NOMO-1 treated with DMSO at 0.1 percent for 48 hours (cell line): Measurements from ENCODE around the gene TPR.
"Not testable (repeated sequence)": the region's sequence is repeated elsewhere in the genome, so short reads cannot be mapped to it uniquely, and the experiment has no call there.

Experiments
- DNase-seq: peaks from one replicate; lab custom pipeline; 2025; ENCODE audit not compliant: unreplicated experiment; lab: John Stamatoyannopoulos, UW

The TPR gene

DNA sequence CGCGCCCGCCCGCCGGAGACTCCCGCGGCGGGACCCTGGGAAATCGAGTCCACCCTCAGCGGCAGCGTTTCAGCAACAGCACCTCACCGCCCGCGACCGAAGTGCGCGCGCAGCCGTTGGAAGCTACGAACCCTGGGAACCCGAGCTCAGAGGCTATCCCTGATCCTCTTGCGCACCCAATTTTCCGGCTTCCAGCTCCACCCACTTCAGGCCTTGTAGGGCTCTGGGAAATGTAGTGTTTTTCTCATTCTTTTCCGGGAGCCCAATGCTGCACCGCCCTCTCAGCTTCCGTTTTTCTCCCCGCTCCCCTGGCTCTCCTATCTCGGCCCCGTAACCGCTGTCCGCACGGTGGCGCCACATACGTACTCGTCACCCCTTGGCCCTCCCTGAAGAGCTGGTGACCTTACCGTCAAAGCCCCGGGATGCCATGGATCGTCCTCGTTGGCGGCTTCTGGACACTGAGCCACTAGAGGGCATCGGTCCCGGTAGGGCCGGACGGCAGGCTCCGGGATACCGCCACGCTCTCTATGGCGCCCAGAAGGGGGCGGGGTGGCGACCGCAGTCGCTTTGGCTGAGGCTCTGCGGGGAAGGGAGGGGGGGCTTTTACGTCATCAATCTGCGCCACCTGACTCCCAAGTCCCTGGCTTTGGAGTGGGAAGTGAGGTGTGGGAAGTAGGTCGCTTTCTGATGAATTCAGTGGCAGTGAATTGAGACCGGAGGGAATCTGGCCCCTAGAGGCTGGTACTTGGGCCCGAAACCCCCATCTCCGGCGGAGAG lies at the start of gene TPR, which contains the start of gene ODR4:
Gene TPR, minus strand, starts transcription at position 102 of the 777 bp plus-strand sequence. CDS start 225 bp downstream, outside the sequence.
Gene ODR4, plus strand, starts transcription at position 687 of the 777 bp plus-strand sequence. CDS start 3,948 bp downstream, outside the sequence.
- peak; percentile 99 for DNase-seq

DNA sequence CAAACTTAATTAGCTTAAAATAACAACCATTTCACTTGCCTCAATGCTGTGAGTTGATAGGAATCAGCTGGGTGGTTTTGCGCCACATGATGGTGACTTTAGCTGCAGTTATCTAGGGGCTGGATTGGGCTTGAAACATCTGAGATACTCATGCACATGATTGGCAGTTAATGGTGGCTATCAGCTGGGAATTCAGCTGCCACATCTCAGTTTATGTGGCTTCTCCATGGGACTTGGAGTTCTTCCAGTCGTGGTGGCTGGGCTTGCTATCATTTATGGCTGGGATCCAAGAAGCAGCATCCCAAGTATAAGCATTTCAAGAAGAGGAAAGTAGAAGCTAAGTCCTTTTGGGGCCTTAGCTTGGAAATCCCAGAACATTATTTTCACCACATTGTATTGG lies 49.5 kb upstream of the TPR start:
- no peak for DNase-seq

DNA sequence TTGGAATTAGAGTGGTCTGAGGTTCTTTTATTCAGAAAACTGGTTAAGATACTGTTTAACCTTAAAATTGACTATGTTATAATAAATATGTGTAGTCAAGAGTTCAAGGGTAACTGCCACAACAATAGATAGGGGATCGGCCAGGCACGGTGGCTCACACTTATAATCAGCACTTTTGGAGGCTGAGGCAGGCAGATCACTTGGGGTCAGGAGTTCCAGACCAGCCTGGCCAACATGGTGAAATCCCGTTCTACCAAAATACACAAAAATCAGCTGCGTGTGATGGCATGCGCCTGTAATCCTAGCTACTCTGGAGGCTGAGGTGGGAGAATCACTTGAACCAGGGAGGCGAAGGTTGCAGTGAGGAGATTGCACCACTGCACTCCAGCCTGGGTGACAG lies 46.4 kb upstream of the TPR start:
- no peak for DNase-seq

DNA sequence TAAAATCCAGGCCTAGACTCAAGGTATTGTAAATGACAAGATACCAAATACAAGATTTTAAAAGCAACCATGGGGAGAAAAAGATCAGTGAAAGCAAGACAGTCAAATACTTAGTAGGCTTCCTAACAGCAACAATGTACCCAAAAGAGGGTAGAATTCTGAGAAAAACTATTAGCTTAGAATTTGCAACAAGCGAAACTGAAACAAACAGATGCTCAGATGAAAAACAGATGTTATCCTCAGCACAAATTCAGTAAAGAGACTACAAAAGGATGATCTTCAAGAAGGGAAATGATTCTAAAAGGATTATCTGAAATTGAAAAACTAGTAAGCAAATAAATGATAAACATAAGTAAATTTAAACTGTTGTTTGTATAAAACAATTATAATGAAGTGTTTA lies 45.9 kb upstream of the TPR start:
- no peak for DNase-seq

DNA sequence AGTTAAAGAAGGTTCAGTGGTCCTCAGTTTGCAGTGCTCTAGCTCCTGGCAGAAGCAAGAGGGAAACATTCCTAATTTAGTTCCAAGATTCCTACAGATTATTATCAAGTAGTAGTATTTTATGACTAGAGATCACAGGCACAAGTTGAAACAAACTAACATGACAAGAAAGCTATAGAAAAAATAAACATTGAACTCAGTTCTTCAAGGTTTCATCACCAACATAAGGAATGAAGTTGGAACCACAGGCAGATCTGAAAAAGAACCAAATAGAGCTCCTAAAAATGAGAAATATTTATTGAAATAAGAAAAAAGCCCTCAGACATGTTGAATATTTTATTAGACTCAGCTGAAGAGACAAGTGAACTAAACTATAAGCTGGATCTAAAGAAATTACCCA lies 45.3 kb upstream of the TPR start:
- DNase-seq, result no peak

DNA sequence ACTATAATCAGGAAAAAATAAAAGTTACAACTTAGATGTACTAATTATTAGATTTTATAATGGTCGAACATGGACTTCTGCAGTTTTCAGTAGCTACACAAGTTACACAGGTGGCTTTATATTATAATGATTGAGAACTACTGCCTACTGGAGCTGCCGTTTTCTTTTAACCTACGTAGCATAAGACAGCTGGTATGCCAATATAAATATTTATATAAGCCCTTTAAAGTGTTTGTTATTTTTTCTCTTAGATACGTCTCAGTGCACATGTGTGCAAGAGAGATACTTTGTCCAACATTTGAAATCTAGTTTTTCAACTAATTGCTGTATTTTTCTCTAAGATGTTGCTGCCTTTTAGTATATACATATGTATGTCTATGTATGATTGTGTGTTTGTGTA lies 43.5 kb upstream of the TPR start:
- DNase-seq, result no peak

DNA sequence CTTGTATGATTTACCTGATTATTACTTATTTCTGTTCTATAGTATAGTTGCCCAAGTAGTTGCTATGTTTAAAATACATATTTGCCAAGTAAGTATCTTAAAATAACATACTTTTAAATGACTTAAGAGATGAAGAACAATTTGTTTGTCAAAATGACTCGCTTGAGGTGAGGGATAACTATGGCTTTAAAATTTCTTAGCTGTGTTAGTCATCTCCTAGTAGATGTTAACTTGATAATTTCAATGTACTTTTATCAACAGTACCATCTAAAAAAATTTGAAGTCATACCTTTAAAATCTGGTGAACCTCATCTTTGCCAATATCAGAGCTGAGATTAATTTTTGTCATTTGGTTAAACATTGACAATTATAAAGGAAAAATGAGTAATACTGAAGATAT lies 38.3 kb upstream of the TPR start:
- DNase-seq, result no peak

DNA sequence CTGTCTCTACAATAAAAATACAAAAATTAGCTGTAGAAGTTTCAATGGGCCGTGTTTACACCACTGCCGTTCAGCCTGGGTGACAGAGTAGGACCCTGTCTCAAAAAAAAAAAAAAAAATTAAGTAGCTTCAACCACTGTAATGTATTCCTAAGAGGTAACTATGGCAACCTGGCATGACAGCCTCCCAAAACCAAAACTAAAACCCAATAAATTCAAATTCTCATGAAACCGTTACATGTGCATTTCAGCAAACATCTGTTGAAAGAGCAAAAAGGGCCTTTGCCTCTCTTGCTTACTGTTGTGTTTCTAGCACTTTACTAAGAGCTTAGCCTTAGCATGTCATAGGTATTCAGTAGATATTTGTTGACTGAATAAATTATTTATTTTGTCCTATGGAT lies 34.0 kb upstream of the TPR start:
- DNase-seq, result no peak

DNA sequence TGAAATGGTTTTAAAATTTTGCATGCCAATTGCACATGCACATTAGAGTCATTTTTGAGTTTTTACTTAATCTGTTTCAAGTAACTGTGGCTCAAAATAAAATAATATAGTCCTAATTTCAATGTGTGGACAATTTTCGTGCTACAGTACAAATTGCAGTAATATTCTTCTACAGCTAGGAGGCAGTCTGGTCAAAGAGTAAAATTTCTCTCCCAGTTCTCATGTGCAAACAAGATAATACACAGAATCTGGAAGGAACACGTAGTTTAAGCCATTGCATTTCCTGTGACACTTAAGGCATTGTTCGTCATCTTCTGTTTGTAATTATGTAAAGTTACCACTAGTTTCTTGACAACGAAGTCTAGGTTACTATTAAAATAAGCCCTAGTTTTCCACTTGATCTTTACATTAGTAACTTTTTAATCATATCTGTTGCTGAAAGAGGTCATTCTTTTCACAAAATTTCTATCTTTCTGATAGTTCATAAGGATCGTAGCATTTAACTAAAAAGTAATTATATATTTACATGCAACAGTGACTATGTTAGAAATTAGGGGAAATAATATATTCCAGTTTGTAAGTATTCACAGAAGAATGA lies 29.5 kb upstream of the TPR start:
- peak; percentile 77 for DNase-seq

DNA sequence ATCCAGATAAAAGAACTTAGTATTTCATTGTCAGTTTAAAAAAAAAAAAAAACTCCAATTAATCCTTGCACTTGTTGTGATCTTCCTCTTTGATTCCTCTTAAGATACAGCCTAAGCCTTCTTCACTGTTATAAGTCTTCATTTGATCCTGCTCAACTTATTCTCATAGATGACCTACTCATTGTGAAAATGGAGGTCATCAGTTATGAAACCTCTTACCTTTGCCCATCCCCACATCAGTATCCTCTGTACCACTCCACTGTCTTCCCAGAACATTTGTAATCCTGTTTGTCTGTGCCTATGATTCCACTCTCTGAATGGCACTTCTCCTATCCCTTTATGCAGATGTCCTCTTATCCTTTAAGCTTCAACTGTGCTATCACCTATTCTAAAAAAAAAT lies 28.6 kb upstream of the TPR start:
- no peak for DNase-seq

DNA sequence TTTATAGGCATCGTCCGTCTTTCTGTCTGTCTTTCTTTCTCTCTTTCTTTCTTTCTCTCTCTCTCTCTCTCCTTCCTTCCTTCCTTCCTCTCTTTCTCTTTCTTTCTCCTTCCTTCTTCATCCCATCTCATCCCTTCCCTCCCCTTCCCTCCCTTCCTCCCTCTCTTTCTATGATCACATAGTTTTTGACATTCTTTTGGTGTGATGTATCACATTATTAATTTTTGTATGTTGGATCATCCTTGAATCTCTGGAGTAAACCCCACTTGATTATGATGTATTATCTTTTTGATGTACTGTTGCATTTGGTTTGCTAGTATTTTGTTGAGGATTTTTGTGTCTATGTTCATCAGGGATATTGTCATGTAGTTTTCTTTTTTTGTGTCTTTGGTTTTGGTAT lies 26.4 kb upstream of the TPR start:
- DNase-seq, result not testable (repeated sequence)

DNA sequence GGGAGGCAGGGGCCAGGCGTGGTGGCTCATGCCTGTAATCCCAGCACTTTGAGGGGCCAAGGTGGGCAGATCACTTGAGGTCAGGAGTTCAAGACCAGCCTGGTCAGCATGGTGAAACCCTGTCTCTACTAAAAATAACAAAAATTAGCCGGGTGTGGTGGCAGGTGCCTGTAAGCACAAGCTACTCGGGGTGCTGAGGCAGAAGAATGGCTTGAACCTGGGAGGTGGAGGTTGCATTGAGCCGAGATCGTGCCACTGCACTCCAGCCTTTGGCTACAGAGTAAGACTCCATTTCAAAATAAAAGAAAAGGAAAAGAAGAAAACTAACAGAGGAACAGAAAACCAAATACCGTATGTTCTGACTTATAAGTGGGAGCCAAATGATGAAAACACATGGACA lies 17.7 kb upstream of the TPR start:
- DNase-seq, result not testable (repeated sequence)

DNA sequence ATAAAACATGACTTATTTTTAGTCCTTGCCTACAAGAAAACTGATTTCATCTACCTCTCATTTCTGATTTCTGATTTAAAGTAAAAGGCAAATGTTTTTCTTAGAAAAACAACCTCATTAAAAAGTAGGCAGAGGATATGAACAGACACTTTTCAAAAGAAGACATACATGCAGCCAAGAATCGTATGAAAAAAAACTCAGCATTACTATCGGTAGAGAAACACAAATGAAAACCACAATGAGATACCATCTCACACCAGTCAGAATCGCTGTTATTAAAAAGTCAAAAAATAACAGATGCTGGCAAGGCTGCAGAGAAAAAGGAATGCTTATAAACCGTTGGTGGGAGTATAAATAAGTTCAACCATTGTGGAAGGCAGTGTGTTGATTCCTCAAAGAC lies 16.8 kb upstream of the TPR start:
- DNase-seq, result no peak

DNA sequence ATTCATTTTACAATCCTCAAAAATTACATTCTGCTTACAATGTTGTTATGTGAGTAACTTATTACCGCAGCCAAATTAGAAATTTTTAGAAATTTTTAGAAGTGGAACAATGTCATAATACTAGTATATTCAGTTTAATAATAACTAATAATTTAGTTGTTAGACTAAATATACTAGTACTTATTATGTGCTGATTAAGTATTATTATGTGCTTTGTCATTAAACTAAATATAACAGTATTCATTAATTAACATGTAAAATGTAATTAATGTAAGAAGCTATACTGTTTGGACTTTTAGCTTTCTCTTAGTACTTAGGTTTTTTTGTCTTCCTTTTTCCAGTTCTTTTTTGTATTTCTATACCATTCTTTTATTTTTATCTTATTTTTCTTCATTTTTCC lies 15.9 kb upstream of the TPR start:
- no peak for DNase-seq

DNA sequence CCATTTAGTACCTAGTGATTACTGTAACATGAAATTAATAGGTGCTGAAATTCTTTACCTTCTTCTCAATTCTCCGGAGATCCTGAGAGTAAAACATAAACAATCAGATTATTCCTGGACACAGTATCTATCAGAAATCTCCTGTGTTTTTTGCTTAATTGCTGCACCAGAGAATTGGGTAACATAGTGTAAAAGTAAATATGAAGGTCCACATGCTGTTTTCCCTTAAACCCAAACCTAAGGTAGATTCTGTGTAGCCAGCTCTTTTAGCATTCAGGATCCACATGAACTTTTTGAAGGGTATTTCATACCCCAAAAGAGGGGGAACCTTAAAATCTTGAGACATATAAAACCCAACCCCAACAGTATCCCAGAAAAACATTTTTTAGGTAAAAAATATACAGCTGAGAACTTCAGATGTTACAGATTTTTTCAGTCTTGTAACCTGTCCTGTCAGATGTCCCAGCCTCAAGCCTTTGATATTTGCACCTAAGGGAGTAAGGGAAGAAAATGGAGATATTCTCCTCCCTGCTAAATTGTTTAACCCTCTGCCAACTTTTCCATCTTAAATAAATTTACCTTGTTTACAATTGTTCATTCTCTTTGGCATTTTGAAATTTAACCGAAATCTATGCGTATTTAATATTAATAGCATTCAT lies 11.8 kb upstream of the TPR start:
- DNase-seq, result no peak

DNA sequence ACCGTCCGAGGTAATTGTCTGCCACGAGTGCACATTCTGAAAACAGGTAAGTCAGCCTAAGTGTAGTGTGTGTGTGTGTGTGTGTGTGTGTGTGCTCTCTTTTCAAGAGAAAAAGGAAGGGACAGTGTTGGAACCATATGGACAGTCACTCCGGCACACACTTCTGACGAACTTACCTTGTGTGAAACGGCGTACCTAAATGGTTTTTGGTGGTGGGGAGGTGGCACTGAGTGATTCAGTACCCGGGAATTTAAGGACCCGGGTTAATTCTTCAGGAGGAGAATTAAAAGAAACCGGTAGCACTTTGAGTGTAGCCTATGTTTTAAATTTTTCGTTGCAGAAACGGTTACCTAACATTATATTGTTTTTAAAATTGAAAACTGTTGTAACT lies 871 bp upstream of the TPR start:
- no peak for DNase-seq

DNA sequence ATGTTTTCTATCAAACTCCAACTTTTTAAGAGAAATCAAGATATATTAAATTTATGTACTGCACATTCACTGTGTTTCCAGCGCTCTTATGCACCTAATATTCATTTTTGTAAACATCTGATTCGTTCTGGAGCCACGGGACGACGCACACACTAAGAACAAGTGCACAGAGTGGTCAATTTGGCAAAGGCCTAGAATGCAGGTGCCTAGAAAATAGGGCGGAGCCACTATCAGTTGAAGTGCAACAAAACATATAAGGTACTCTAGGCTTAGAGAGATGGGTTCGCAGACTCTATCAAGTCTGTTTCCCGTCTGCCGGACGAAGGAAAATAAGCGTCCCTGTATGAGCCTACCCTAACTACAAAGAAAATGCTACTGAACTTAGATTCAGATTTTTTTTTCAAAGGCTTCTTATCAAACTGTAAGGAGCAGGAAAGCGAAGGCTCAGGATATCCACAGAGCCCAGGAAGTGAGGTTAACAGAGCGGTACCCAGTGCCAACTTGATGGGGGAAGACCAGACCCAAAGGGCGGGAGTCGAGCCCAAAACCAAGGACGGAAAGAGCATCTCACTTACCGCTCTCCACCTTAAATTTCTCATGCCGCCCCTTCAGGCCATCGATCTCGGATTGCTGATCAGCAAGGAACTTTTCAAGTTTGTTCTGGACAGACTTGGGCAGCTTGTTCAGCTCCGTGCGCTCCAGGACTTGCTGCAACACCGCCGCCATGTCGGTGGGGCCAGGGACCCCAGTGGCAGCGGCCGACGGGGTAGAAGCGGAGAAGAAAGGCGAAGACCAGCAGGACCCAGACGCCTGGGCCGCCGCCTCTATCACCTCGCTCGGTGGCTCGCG lies 526 bp downstream of the TPR start:
- DNase-seq, result peak; percentile 16

DNA sequence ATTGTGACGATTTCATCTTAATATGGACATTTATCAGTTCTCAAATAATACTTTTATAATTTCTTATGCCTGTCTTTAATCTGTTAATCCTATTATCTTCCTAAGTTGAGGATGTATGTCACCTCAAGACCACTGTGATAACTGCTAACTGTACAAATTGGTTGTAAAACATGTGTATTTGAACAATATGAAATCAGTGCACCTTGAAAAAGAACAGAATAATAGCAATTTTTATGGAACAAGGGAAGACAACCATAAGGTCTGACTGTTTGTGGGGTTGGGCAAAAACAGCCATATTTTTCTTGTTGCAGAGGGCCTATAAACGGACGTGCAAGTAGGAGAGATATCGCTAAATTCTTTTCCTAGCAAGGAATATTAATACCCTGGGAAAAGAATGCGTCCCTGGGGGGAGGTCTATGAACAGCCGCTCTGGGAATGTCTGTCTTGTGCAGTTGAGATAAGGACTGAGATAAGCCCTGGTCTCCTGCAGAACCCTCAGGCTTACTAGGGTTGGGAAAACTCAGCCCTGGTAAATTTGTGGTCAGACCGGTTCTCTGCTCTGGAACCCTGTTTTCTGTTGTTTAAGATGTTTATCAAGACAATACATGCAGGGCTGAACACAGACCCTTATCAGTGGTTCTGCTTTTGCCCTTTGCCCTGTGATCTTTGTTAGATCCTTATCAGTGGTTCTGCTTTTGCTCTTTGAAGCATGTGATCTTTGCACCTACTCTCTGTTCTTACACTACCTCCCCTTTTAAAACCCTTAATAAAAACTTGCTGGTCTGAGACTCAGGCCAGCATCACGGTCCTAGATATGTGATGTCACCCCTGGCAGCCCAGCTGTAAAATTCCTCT lies 27.0 kb downstream of the TPR start:
- DNase-seq, result not testable (repeated sequence)

DNA sequence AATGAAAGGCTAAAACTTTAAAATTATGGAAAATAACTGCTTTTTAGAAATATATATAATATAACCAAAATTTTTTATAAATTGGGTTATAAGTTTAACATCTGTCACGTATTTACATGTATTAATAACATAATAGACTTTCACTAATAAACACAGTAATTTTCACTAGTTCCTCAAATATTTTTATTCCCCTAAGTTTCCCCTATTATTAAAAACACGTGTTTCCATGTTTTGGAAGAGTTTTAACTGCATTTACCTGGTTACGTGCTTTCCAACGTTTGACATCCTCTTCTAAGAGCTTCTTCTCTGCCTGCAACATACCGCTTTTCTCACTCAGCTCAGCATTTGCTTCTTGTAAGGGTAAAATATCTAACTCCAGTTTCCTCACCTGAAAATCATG lies 34.3 kb downstream of the TPR start:
- no peak for DNase-seq

DNA sequence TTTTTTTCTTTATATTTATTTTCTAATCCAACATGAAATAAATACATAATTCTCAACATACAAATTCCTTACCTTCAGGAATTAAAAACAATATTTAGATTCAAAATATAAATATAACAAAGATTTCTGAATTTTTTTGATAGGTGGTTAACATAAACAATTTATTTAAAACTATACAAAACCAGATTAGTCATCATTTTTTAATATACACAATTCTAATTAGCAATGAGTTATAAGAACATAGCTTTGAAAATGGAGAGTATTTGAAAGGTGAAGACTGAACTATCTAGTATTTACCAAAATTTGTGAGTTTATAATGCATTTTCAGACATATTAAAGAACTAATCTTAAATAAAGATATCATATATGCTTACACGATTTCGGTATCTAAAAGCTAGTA lies 37.5 kb downstream of the TPR start:
- no peak for DNase-seq
